Effector memory CD8-positive, alpha-beta T cell (primary cell): ENCODE results near the gene LIM2.

Experiments
- ATAC-seq: fragments of 150-1000 bp; cut with Tn5 transposase; replicated peaks from 2 replicates; pipeline ENCODE4 v1.10.0; 2021; ENCODE audit warnings: mild to moderate bottlenecking, moderate library complexity
- DNase-seq, 3 experiments: peaks; one replicate each; pipeline ENCODE4 v3.0.0; 2021
- H3K27ac Mint-ChIP-seq, 2 donors: one replicate each; pipeline ENCODE4 v1.8.0; 2022; ENCODE audit warnings: mild to moderate bottlenecking in 2 of 2, mixed read lengths in 2 of 2, moderate library complexity in 2 of 2
- H3K27me3 Mint-ChIP-seq, 2 donors: one replicate each; pipeline ENCODE4 v1.8.0; 2022; ENCODE audit warnings: mixed read lengths in 2 of 2
- H3K36me3 Mint-ChIP-seq: one replicate; pipeline ENCODE4 v1.8.0; 2022; ENCODE audit warnings: mild to moderate bottlenecking, moderate library complexity, mixed read lengths; ENCODE audit not compliant: insufficient read depth
- H3K4me1 Mint-ChIP-seq, 2 donors: one replicate each; pipeline ENCODE4 v1.8.0; 2022; ENCODE audit warnings: low read depth in 2 of 2, mixed read lengths in 2 of 2
- H3K4me3 Mint-ChIP-seq, 2 donors: one replicate each; pipeline ENCODE4 v1.8.0; 2022; ENCODE audit warnings: mild to moderate bottlenecking in 2 of 2, mixed read lengths in 2 of 2, moderate library complexity in 2 of 2
- H3K9me3 Mint-ChIP-seq, 2 donors: one replicate each; pipeline ENCODE4 v1.8.0; 2022; ENCODE audit warnings: mixed read lengths in 2 of 2

LIM2 gene

DNA sequence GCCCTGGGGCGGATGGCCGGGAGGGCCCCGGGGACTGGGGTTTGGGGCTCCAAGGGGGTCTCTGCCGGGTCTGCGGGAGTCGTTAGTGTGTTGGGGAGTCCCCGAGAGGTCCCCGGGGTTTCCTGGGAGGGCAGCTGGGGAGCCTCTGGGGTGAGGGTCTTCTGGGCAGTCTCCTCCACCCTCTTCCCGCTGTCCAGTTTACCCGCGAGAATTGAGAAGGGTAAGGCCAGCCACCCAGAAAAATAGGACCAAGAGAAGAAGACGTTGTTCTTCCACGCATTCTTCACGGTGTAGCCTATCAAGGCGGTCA is 20.6 kb downstream of the LIM2 start:
- Mint-ChIP-seq H3K27ac (peak overlapping the region; percentile 94 to 95), H3K36me3 (peaks cover 51% of the 10 kb centered on the region), H3K4me1 (peaks cover 56 to 79% of the 10 kb centered on the region in 2 donors), H3K9me3 (no peaks in the 10 kb centered on the region), H3K27me3 (no peaks in the 10 kb centered on the region), H3K4me3 (peak overlapping the region; percentile 89 to 97)
- no peak for ATAC-seq
- DNase-seq, result no peak

DNA sequence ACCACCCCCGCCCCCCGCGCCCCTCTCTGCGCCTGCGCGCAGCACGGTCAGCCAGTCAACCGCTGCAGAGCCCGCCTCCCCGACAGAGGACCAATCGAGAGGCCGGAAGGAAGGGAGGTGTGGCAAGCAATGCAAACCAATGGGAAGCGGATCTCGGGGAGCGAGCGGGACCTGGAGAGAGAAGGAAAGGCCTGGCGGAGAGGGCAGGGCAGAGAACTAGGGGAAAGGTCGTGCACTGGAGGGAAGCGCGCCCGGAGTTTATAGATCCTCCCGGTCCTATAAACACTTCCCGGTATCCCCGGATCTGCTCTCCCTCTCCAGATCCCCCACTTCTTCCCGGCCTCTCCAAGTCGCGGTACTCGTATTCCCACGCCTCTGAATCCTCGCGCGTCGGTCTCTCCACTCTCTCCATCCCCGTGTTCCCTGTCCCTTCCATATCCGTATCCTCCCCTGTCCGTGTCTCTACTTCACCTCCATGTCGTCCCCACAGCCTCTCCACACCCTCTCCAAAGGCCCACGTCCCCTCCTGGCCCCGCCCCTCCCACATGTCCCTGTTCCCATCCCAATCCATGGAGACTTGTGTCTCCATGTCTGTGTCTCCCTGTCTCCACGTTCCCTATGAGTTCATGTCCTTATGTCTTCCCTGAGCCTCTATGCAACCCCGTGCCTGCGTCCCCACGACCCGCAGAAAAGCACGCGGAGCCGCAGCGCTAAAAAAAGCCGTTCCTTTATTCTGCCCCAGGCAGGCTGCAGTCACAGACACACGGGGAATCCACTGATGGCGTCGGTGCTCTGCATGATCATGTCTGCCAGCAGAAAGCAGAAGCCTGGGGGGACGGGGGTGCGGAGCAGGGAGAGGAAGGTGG is 21.2 kb downstream of the LIM2 start:
- H3K9me3 Mint-ChIP-seq, result no peaks in the 10 kb centered on the region
- H3K27ac Mint-ChIP-seq, result peak overlapping the region; percentile 94 to 95
- peaks cover 50% of the 10 kb centered on the region for H3K36me3 Mint-ChIP-seq
- DNase-seq (peak; percentile 76 to 82 (median 78)), ATAC-seq (peak; percentile 32)
- H3K27me3 Mint-ChIP-seq, result no peaks in the 10 kb centered on the region
- peak overlapping the region; percentile 89 to 97 for H3K4me3 Mint-ChIP-seq
- peaks cover 56 to 75% of the 10 kb centered on the region in 2 donors for H3K4me1 Mint-ChIP-seq

DNA sequence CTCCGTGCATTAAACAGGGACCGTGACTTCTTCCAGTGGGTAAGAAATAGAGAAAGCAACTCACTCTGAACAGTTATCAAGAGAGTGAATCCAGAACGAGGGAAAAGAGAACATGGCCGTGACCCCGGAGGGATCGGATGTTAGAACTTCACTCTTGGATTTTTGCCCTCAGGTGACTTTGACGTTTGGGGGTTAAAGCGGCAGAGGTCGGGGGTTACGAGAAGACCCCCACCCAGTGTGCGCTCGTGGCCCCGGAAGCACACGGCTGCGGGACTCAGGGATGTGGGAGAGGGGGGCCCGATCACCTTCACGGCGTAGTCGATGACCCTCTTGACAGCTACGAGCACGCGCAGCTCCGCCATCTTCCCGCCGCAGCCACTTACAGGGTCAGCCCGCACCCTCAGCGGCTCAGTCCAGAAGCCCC is 21.8 kb downstream of the LIM2 start, which contains the start of gene ETFB:
Gene ETFB (minus strand): TSS at position 424 of the 424 bp plus-strand sequence. CDS start 62 bp downstream, at position 362.
- H3K27ac Mint-ChIP-seq, result peak within 1 kb of the TSS; percentile 94 to 95
- H3K4me3 Mint-ChIP-seq, result peak within 1 kb of the TSS; percentile 89 to 97
- H3K9me3 Mint-ChIP-seq, result no peaks in the 10 kb centered on the region
- peaks cover 54 to 69% of the 10 kb centered on the region in 2 donors for H3K4me1 Mint-ChIP-seq
- ATAC-seq, result no peak
- no peak for DNase-seq
- H3K27me3 Mint-ChIP-seq, result no peaks in the 10 kb centered on the region
- peaks cover 43% of the 10 kb centered on the region for H3K36me3 Mint-ChIP-seq

DNA sequence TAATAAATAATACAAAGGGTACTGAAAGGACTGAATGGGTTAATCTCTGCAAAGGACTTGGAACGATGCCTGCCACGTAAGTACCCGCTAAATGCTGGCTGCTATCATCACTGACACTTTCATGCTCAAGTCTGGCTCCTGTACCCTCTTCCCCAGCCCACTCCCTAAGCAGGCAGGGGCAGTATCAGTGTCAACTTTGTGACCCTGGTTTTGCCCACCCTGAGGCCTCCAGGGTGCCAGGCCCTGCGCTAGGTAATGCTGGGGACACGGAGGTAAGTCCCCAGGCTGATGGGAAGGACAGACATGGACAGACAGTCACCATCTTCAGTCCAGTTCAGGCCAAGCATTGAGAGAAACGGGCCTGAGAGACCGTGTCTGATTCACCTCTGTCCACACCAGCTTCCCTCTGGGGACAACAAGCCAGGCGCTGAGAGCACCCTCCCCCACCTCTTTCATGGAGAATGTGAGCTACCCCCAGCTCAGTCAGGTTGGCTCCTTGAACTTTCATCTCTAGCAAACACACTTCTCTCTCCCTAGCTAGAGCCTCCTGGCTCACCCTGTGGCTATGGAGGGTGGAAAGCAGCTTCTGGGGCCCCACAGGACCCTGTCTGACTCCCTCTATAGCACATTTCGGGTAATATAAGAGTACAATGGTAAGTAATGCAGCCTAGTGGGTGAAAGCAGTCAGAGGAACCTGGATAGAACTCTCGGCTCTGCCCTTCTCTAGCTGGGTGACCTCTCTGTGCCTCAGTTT is 22.4 kb downstream of the LIM2 start:
- Mint-ChIP-seq H3K4me1 (peaks cover 48 to 63% of the 10 kb centered on the region in 2 donors), H3K4me3 (peak overlapping the region; percentile 89 to 97), H3K27ac (peak overlapping the region; percentile 94 to 95), H3K9me3 (no peaks in the 10 kb centered on the region), H3K27me3 (no peaks in the 10 kb centered on the region), H3K36me3 (peaks cover 41% of the 10 kb centered on the region)
- ATAC-seq (peak; percentile 6), DNase-seq (no peak)

DNA sequence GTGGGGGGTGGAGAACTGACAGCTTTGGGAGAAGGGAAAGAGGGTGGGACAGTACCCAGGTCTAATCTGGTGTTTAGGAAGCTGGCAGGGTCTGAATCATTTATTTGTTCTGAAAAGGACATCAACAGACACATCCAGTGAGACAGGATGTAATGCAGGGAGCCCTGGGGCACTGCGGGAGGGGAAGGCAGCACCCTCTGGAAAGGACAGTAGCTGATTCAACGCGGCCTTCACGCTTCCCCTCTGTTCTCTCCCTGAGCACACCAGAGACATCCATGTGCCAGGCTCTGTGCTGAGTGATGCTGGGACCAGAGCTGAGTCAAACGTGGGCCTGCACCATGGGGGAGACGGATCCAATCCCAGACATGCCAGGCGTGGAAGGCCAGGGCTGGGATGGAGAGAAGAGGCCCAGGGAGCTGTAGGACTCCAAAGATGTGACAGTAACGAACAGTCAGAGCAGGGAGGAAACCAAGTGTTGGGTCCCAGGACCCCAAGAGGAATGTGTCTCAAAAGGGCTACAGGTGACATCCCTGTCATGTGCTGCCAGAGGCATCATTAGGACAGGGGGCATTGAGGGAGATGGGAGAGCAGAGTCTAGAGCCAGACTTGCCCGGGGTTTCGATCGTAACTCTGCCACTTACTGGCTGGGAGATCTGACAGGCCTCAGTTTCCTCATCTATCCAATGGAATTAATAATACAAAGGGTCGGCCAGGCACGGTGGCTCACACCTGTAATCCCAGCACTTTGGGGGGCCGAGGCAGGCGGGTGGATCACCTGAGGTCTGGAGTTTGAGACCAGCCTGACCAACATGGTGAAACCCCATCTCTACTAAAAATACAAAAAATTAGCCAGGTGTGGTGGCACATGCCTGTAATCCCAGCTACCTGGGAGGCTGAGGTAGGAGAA is 23.3 kb downstream of the LIM2 start:
- peaks cover 37% of the 10 kb centered on the region for H3K36me3 Mint-ChIP-seq
- H3K9me3 Mint-ChIP-seq, result no peaks in the 10 kb centered on the region
- DNase-seq (no peak), ATAC-seq (no peak)
- no peaks in the 10 kb centered on the region for H3K27me3 Mint-ChIP-seq
- peak overlapping the region; percentile 2 to 50 for H3K4me3 Mint-ChIP-seq
- H3K27ac Mint-ChIP-seq, result peak overlapping the region in 1 of 2 donors; percentile 73
- H3K4me1 Mint-ChIP-seq, result peaks cover 44 to 54% of the 10 kb centered on the region in 2 donors

DNA sequence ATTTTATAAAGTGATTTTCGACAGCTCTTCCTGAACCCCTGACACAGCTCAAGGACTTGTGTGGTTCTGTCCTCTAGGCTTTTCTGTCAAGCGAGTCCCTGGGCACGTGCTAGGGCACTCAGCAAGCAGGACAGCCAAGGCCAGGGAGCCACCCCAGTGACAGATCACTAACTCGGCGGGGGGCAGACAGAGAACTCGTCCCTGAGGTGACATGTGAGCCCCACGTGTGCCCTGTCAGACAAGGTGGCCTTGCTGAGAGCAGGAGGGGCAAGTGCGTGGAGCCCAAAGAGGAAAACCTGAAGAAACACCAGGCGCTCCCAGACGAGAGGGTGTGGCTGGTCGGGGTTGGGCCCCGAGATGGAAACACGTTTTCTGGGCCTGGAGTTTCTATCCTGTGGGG is 26.5 kb downstream of the LIM2 start:
- H3K36me3 Mint-ChIP-seq, result peaks cover 17% of the 10 kb centered on the region

DNA sequence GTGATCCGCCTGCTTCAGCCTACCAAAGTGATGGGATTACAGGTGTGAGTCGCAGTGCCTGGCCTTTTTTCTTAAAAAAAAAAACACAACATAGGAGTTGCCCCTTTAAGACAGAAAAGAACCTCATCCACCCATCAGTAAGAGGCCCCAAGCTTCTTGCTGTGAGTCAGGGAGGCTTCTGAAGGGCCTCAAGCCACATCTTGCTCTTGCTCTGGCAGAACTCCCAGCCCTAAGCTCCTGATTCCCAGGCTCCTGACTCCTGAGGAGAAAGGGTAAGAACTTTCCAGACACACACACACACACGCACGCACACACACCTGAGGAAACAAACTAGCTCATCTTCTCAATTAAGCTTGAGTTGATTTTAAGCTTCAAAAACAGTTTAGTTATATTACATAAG is 28.5 kb downstream of the LIM2 start:
- DNase-seq (no peak), ATAC-seq (no peak)
- no peaks in the 10 kb centered on the region for H3K9me3 Mint-ChIP-seq
- no peak overlapping the region for H3K4me3 Mint-ChIP-seq
- H3K36me3 Mint-ChIP-seq, result peaks cover 10% of the 10 kb centered on the region
- peak overlapping the region in 1 of 2 donors; percentile 46 for H3K27ac Mint-ChIP-seq
- H3K27me3 Mint-ChIP-seq, result no peaks in the 10 kb centered on the region
- peaks cover 19 to 20% of the 10 kb centered on the region in 2 donors for H3K4me1 Mint-ChIP-seq

More for the DNA sequence above, 26.5 kb downstream of the LIM2 start:
- H3K9me3 Mint-ChIP-seq, result no peaks in the 10 kb centered on the region
- no peak for ATAC-seq
- DNase-seq, result no peak
- peaks cover 29 to 32% of the 10 kb centered on the region in 2 donors for H3K4me1 Mint-ChIP-seq
- H3K27me3 Mint-ChIP-seq, result no peaks in the 10 kb centered on the region
- no peak overlapping the region for H3K27ac Mint-ChIP-seq
- no peak overlapping the region for H3K4me3 Mint-ChIP-seq

DNA sequence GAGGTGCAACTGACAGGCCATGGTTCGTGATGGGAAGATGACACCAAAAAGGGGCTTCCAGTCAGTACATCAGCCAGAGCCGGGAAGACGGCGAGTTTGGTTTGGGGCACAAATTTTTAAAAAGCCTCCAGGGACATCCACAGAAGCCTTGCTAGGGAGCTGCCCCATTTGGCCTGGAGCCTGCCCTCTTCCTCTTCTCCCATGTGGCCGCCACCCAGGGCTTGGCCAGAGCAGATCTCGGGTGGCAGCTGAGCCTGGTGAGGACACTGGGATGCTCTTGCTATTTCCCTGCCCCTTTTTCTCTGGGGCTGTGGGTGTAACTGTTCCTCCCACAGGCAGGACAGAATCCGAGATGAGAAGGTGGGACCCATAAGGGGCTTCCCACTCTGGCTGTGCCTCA is 29.8 kb downstream of the LIM2 start:
- Mint-ChIP-seq H3K4me1 (peaks cover 8 to 9% of the 10 kb centered on the region in 2 donors), H3K36me3 (peaks cover 7% of the 10 kb centered on the region), H3K4me3 (no peak overlapping the region), H3K27me3 (no peaks in the 10 kb centered on the region), H3K27ac (no peak overlapping the region), H3K9me3 (no peaks in the 10 kb centered on the region)
- ATAC-seq, result no peak
- DNase-seq, result no peak

DNA sequence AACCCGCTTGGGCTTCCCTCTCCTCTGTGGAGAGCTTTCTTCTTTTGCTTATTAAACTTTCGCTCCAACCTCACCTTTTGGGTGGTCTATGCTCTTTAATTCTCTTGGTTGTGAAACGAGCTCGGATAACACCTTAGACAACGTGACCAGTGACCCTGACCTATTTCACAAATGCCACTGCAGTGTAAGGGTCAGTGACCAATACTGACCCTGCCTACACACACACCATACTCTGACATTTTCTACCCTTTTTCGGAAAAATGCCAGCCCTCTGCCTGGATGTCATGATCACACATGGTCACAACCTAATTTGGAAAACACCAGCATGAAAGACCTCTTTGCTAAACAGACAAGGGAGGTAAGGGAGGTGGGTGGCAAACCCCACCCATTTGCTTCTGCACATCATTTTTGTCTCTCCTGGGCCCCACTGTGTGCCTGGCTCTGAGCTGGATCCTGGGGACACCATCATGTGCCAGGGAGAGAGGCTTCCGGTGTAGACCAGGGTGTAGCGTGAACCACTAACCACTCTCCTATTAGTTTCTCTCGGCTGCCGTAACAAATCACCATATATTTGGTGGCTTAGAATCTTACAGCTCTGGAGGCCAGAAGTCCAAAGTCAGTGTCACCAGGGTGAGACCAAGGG is 31.5 kb downstream of the LIM2 start:
- ATAC-seq (no peak), DNase-seq (no peak)
- no peaks in the 10 kb centered on the region for H3K27me3 Mint-ChIP-seq
- no peak overlapping the region for H3K27ac Mint-ChIP-seq
- H3K9me3 Mint-ChIP-seq, result no peaks in the 10 kb centered on the region
- peaks cover 3 to 5% of the 10 kb centered on the region in 2 donors for H3K4me1 Mint-ChIP-seq
- no peak overlapping the region for H3K4me3 Mint-ChIP-seq
- H3K36me3 Mint-ChIP-seq, result peaks cover 11% of the 10 kb centered on the region

DNA sequence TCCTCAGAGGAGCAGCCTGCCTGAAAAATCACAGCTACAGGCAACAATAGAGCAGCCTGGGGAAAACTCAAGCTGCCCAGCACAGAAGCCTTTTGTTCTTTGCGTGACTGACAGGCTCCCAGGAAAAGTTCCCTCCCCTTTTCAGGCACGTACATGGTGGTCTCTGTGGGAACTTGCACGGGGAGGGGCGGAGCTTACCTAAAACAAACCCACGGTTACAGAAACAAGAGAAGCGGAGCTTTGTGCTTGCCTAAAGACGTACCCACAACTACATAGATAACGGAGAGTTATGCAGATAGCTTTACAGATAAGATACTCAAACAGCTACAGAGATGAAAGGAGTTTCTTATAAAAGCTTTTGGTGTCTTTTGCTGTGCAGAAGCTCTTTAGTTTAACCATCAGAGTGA is 33.0 kb downstream of the LIM2 start:
- no peak for ATAC-seq
- Mint-ChIP-seq H3K4me3 (no peak overlapping the region), H3K36me3 (peaks cover 11% of the 10 kb centered on the region), H3K27ac (peak overlapping the region in 1 of 2 donors; percentile 56), H3K4me1 (peaks cover 3 to 5% of the 10 kb centered on the region in 2 donors), H3K27me3 (no peaks in the 10 kb centered on the region), H3K9me3 (no peaks in the 10 kb centered on the region)
- no peak for DNase-seq

DNA sequence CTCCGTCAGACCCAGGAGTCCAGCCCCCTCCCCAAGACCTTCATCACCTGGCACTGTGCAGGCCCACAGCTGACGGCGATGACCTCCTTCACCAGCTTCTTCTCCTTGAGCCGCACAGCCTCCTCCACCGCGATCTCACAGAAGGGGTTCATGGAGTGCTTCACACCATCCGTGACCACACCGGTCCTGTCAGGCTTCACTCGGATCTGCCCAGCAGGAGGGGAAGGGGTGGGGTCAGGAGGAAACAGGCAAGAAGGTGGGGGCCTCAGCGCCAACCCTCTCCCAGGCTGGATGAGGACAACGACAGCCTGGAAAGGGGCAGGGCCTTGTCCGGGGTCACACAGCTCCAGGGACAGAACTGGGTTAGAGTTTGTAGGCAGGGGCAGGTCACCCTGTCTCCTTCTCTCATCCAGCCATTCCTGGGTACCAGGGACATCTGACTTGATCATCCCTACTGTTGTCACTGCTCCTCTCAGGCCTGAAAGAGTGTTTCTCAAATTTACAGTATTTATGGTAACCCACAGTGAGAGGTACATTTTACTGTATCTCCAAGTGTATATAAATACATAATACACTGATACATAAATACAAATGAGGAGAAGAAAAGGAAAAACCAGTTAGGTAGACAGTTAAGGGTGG is 33.6 kb downstream of the LIM2 start:
- Mint-ChIP-seq H3K4me3 (no peak overlapping the region), H3K27ac (peak overlapping the region in 1 of 2 donors; percentile 56), H3K27me3 (no peaks in the 10 kb centered on the region), H3K36me3 (peaks cover 8% of the 10 kb centered on the region), H3K4me1 (peaks cover 3 to 5% of the 10 kb centered on the region in 2 donors), H3K9me3 (no peaks in the 10 kb centered on the region)
- DNase-seq, result no peak
- no peak for ATAC-seq

DNA sequence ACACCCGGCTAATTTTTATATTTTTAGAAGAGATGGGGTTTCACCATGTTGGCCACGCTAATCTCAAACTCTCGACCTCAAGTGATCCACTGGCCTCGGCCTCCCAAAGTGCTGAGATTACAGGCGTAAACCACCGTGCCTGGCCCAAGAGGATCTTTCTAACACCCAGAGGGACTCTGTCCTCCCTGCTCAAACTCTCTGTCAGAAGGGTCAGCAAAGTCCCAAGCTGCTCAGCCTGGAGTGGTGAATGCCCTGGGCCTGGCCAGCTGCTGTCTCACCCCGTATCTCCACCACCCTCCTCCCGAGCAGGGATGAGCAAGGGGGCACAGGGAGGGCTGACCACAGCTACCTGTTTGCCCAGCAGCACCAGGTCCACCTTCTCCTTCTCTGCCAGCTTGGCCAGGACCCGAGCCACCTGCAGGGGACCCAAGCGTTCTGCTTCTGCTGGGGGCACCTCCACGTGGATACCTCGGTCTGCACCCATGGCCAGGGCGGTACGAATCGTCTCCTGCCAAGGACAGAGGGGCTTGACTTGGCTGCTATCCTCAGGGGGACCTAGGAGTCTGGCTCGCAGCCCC is 34.9 kb downstream of the LIM2 start:
- H3K27me3 Mint-ChIP-seq, result no peaks in the 10 kb centered on the region
- H3K4me1 Mint-ChIP-seq, result peaks cover 3 to 5% of the 10 kb centered on the region in 2 donors
- H3K9me3 Mint-ChIP-seq, result no peaks in the 10 kb centered on the region
- ATAC-seq, result no peak
- peak overlapping the region; percentile 32 to 71 for H3K27ac Mint-ChIP-seq
- DNase-seq, result no peak
- H3K36me3 Mint-ChIP-seq, result peaks cover 8% of the 10 kb centered on the region
- no peak overlapping the region for H3K4me3 Mint-ChIP-seq
